ENCODE measurements around the gene ELOVL6.

ELOVL6 gene

GRCh38 chr4:110184140-110184790 lies 14.2 kb downstream of the ELOVL6 start:
- H3K4me1 ChIP-seq (ENCODE audit: control insufficient read depth, insufficient read depth, low read length): 0 out of 2 replicates have a peak, but pooled peaks cover 2% of the 10 kb centered on the region
- H3K9me3 ChIP-seq (ENCODE audit: control insufficient read depth, insufficient read depth, low read length): no peaks in the 10 kb centered on the region
- no peak overlapping the region for H3K4me3 ChIP-seq (ENCODE audit: low read length)
- H3K36me3 ChIP-seq (ENCODE audit: control insufficient read depth, insufficient read depth, low read length): no peaks in the 10 kb centered on the region; the same call in 1 of the 2 replicates
- DNase-seq (ENCODE audit: low read depth, low spot score): no peak
- H3K27ac ChIP-seq (ENCODE audit: low read length): no peak overlapping the region
- H3K27me3 ChIP-seq (ENCODE audit: control insufficient read depth, insufficient read depth, low read length): no peaks in the 10 kb centered on the region
- no CpG with 5 or more reads among the region's 4 CpGs for WGBS (ENCODE audit: insufficient coverage, insufficient read length)

GRCh38 chr4:110183643-110184042 lies 14.8 kb downstream of the ELOVL6 start:
- Histone ChIP-seq H3K36me3 (ENCODE audit: control insufficient read depth, insufficient read depth, low read length) (no peaks in the 10 kb centered on the region; the same call in 1 of the 2 replicates), H3K4me1 (ENCODE audit: control insufficient read depth, insufficient read depth, low read length) (0 out of 2 replicates have a peak, but pooled peaks cover 2% of the 10 kb centered on the region), H3K27ac (ENCODE audit: low read length) (no peak overlapping the region), H3K27me3 (ENCODE audit: control insufficient read depth, insufficient read depth, low read length) (no peaks in the 10 kb centered on the region), H3K4me3 (ENCODE audit: low read length) (no peak overlapping the region), H3K9me3 (ENCODE audit: control insufficient read depth, insufficient read depth, low read length) (no peaks in the 10 kb centered on the region)
- DNase-seq (ENCODE audit: low read depth, low spot score): no peak
- WGBS (ENCODE audit: insufficient coverage, insufficient read length): no CpG with 5 or more reads among the region's 5 CpGs

- DNase-seq (ENCODE audit: low read depth, low spot score): no peak
- no CpG with 5 or more reads among the region's 5 CpGs for WGBS (ENCODE audit: insufficient coverage, insufficient read length)
- Histone ChIP-seq H3K9me3 (ENCODE audit: control insufficient read depth, insufficient read depth, low read length) (no peaks in the 10 kb centered on the region), H3K4me3 (ENCODE audit: low read length) (no peak overlapping the region), H3K4me1 (ENCODE audit: control insufficient read depth, insufficient read depth, low read length) (0 out of 2 replicates have a peak, but pooled peaks cover 2% of the 10 kb centered on the region), H3K27ac (ENCODE audit: low read length) (no peak overlapping the region), H3K27me3 (ENCODE audit: control insufficient read depth, insufficient read depth, low read length) (no peaks in the 10 kb centered on the region), H3K36me3 (ENCODE audit: control insufficient read depth, insufficient read depth, low read length) (peaks cover 3% of the 10 kb centered on the region; the same call in 1 of the 2 replicates)
These were observed 15.4 kb downstream of the ELOVL6 start for GRCh38 chr4:110183058-110183457.

GRCh38 chr4:110181890-110182289 lies 16.5 kb downstream of the ELOVL6 start:
- Histone ChIP-seq H3K9me3 (ENCODE audit: control insufficient read depth, insufficient read depth, low read length) (no peaks in the 10 kb centered on the region), H3K27ac (ENCODE audit: low read length) (no peak overlapping the region), H3K4me1 (ENCODE audit: control insufficient read depth, insufficient read depth, low read length) (0 out of 2 replicates have a peak, but pooled peaks cover 2% of the 10 kb centered on the region), H3K4me3 (ENCODE audit: low read length) (no peak overlapping the region), H3K27me3 (ENCODE audit: control insufficient read depth, insufficient read depth, low read length) (no peaks in the 10 kb centered on the region), H3K36me3 (ENCODE audit: control insufficient read depth, insufficient read depth, low read length) (peaks cover 3% of the 10 kb centered on the region; the same call in 1 of the 2 replicates)
- WGBS (ENCODE audit: insufficient coverage, insufficient read length): no CpG with 5 or more reads among the region's 3 CpGs
- no peak for DNase-seq (ENCODE audit: low read depth, low spot score)

GRCh38 chr4:110175634-110176033 lies 22.8 kb downstream of the ELOVL6 start:
- DNase-seq (ENCODE audit: low read depth, low spot score): no peak
- Histone ChIP-seq H3K4me3 (ENCODE audit: low read length) (no peak overlapping the region), H3K9me3 (ENCODE audit: control insufficient read depth, insufficient read depth, low read length) (no peaks in the 10 kb centered on the region), H3K4me1 (ENCODE audit: control insufficient read depth, insufficient read depth, low read length) (no peaks in the 10 kb centered on the region), H3K27ac (ENCODE audit: low read length) (no peak overlapping the region), H3K27me3 (ENCODE audit: control insufficient read depth, insufficient read depth, low read length) (no peaks in the 10 kb centered on the region), H3K36me3 (ENCODE audit: control insufficient read depth, insufficient read depth, low read length) (peaks cover 5% of the 10 kb centered on the region; the same call in 1 of the 2 replicates)

- no CpG with 5 or more reads among the region's 1 CpG for WGBS (ENCODE audit: insufficient coverage, insufficient read length)
- Histone ChIP-seq H3K27ac (ENCODE audit: low read length) (no peak overlapping the region), H3K27me3 (ENCODE audit: control insufficient read depth, insufficient read depth, low read length) (no peaks in the 10 kb centered on the region), H3K9me3 (ENCODE audit: control insufficient read depth, insufficient read depth, low read length) (no peaks in the 10 kb centered on the region), H3K4me3 (ENCODE audit: low read length) (no peak overlapping the region), H3K4me1 (ENCODE audit: control insufficient read depth, insufficient read depth, low read length) (no peaks in the 10 kb centered on the region), H3K36me3 (ENCODE audit: control insufficient read depth, insufficient read depth, low read length) (peaks cover 2% of the 10 kb centered on the region; the same call in 1 of the 2 replicates)
- DNase-seq (ENCODE audit: low read depth, low spot score): no peak
These were observed 25.4 kb downstream of the ELOVL6 start for GRCh38 chr4:110172972-110173371.

- Histone ChIP-seq H3K4me3 (ENCODE audit: low read length) (no peak overlapping the region), H3K4me1 (ENCODE audit: control insufficient read depth, insufficient read depth, low read length) (no peaks in the 10 kb centered on the region), H3K27me3 (ENCODE audit: control insufficient read depth, insufficient read depth, low read length) (no peaks in the 10 kb centered on the region), H3K27ac (ENCODE audit: low read length) (no peak overlapping the region), H3K9me3 (ENCODE audit: control insufficient read depth, insufficient read depth, low read length) (no peaks in the 10 kb centered on the region), H3K36me3 (ENCODE audit: control insufficient read depth, insufficient read depth, low read length) (peaks cover 2% of the 10 kb centered on the region; the same call in 1 of the 2 replicates)
- WGBS (ENCODE audit: insufficient coverage, insufficient read length): no CpG with 5 or more reads among the region's 1 CpG
- no peak for DNase-seq (ENCODE audit: low read depth, low spot score)
These were observed 26.4 kb downstream of the ELOVL6 start for GRCh38 chr4:110171971-110172370.

GRCh38 chr4:110170861-110171260 lies 27.6 kb downstream of the ELOVL6 start:
- DNase-seq (ENCODE audit: low read depth, low spot score): no peak
- Histone ChIP-seq H3K4me1 (ENCODE audit: control insufficient read depth, insufficient read depth, low read length) (no peaks in the 10 kb centered on the region), H3K36me3 (ENCODE audit: control insufficient read depth, insufficient read depth, low read length) (peaks cover 2% of the 10 kb centered on the region; the same call in 1 of the 2 replicates), H3K9me3 (ENCODE audit: control insufficient read depth, insufficient read depth, low read length) (no peaks in the 10 kb centered on the region), H3K4me3 (ENCODE audit: low read length) (no peak overlapping the region), H3K27me3 (ENCODE audit: control insufficient read depth, insufficient read depth, low read length) (no peaks in the 10 kb centered on the region), H3K27ac (ENCODE audit: low read length) (no peak overlapping the region)
- WGBS (ENCODE audit: insufficient coverage, insufficient read length): no CpG with 5 or more reads among the region's 3 CpGs

GRCh38 chr4:110165382-110166286 lies 32.8 kb downstream of the ELOVL6 start:
- no peaks in the 10 kb centered on the region for H3K4me1 ChIP-seq (ENCODE audit: control insufficient read depth, insufficient read depth, low read length)
- no peaks in the 10 kb centered on the region for H3K9me3 ChIP-seq (ENCODE audit: control insufficient read depth, insufficient read depth, low read length)
- H3K4me3 ChIP-seq (ENCODE audit: low read length): no peak overlapping the region
- DNase-seq (ENCODE audit: low read depth, low spot score): no peak
- no peaks in the 10 kb centered on the region for H3K36me3 ChIP-seq (ENCODE audit: control insufficient read depth, insufficient read depth, low read length)
- H3K27ac ChIP-seq (ENCODE audit: low read length): no peak overlapping the region
- no peaks in the 10 kb centered on the region for H3K27me3 ChIP-seq (ENCODE audit: control insufficient read depth, insufficient read depth, low read length)
- WGBS (ENCODE audit: insufficient coverage, insufficient read length): no CpG with 5 or more reads among the region's 5 CpGs

- Histone ChIP-seq H3K4me1 (ENCODE audit: control insufficient read depth, insufficient read depth, low read length) (no peaks in the 10 kb centered on the region), H3K9me3 (ENCODE audit: control insufficient read depth, insufficient read depth, low read length) (no peaks in the 10 kb centered on the region), H3K36me3 (ENCODE audit: control insufficient read depth, insufficient read depth, low read length) (no peaks in the 10 kb centered on the region; the same call in 1 of the 2 replicates), H3K27me3 (ENCODE audit: control insufficient read depth, insufficient read depth, low read length) (no peaks in the 10 kb centered on the region), H3K4me3 (ENCODE audit: low read length) (no peak overlapping the region), H3K27ac (ENCODE audit: low read length) (no peak overlapping the region)
- no CpG with 5 or more reads among the region's 2 CpGs for WGBS (ENCODE audit: insufficient coverage, insufficient read length)
- no peak for DNase-seq (ENCODE audit: low read depth, low spot score)
These were observed 33.6 kb downstream of the ELOVL6 start for GRCh38 chr4:110164856-110165255.

Data from iPS DF 6.9 (cell line).